Measurements from ENCODE around the gene LAP3. TPM values are rescaled to one million over a fixed set of nuclear protein-coding genes. Genes with fewer than 3 reads are reported as not detected.
A peak's percentile ranks its signal among the peaks of the same experiment; 100 is the strongest.

The LAP3 gene
- total RNA-seq, 1 donor from 2014 or later = 268 TPM

GRCh38 chr4:17614416-17615299 is 37.7 kb downstream of the LAP3 start, which contains the start of gene MED28:
TSS of gene MED28 (plus strand) at chr4:17614641. CDS start at chr4:17614655, 14 bp downstream.
- peak; percentile 80 for DNase-seq (ENCODE audit: extremely low read depth, low read depth, low spot score)

- DNase-seq (ENCODE audit: extremely low read depth, low read depth, low spot score) = no peak
These were observed 39.3 kb downstream of the LAP3 start for GRCh38 chr4:17616283-17616682.

- no peak for DNase-seq (ENCODE audit: extremely low read depth, low read depth, low spot score)
These were observed 41.9 kb downstream of the LAP3 start for GRCh38 chr4:17618926-17619325.

- no peak for DNase-seq (ENCODE audit: extremely low read depth, low read depth, low spot score)
These were observed 42.6 kb downstream of the LAP3 start for GRCh38 chr4:17619416-17620105.

GRCh38 chr4:17623451-17624001 is 46.5 kb downstream of the LAP3 start:
- DNase-seq (ENCODE audit: extremely low read depth, low read depth, low spot score) = no peak

- no peak for DNase-seq (ENCODE audit: extremely low read depth, low read depth, low spot score)
These were observed 47.8 kb downstream of the LAP3 start for GRCh38 chr4:17624821-17625220.

- DNase-seq (ENCODE audit: extremely low read depth, low read depth, low spot score) = no peak
These were observed 53.2 kb downstream of the LAP3 start for GRCh38 chr4:17630228-17630627.

GRCh38 chr4:17633600-17633999 is 56.6 kb downstream of the LAP3 start:
- no peak for DNase-seq (ENCODE audit: extremely low read depth, low read depth, low spot score)

GRCh38 chr4:17635056-17635455 is 58.1 kb downstream of the LAP3 start:
- DNase-seq (ENCODE audit: extremely low read depth, low read depth, low spot score) = no peak

- DNase-seq (ENCODE audit: extremely low read depth, low read depth, low spot score) = no peak
These were observed 59.3 kb downstream of the LAP3 start for GRCh38 chr4:17636341-17636695.

GRCh38 chr4:17636696-17637622 is 60.0 kb downstream of the LAP3 start:
- DNase-seq (ENCODE audit: extremely low read depth, low read depth, low spot score) = peak; percentile 9

GRCh38 chr4:17639136-17639535 is 62.1 kb downstream of the LAP3 start:
- no peak for DNase-seq (ENCODE audit: extremely low read depth, low read depth, low spot score)

GRCh38 chr4:17642398-17642783 is 65.4 kb downstream of the LAP3 start:
- no peak for DNase-seq (ENCODE audit: extremely low read depth, low read depth, low spot score)

- DNase-seq (ENCODE audit: extremely low read depth, low read depth, low spot score) = no peak
These were observed 69.7 kb downstream of the LAP3 start for GRCh38 chr4:17646693-17647092.

- no peak for DNase-seq (ENCODE audit: extremely low read depth, low read depth, low spot score)
These were observed 70.3 kb downstream of the LAP3 start for GRCh38 chr4:17647176-17647806.

- DNase-seq (ENCODE audit: extremely low read depth, low read depth, low spot score) = no peak
These were observed 70.9 kb downstream of the LAP3 start for GRCh38 chr4:17647927-17648326.

GRCh38 chr4:17650406-17650805 is 73.4 kb downstream of the LAP3 start:
- no peak for DNase-seq (ENCODE audit: extremely low read depth, low read depth, low spot score)

GRCh38 chr4:17654701-17655100 is 77.7 kb downstream of the LAP3 start:
- no peak for DNase-seq (ENCODE audit: extremely low read depth, low read depth, low spot score)

- DNase-seq (ENCODE audit: extremely low read depth, low read depth, low spot score) = no peak
These were observed 80.1 kb downstream of the LAP3 start for GRCh38 chr4:17657090-17657489.
